Measurements from ENCODE around the gene KDM5D.

Gene KDM5D

DNA sequence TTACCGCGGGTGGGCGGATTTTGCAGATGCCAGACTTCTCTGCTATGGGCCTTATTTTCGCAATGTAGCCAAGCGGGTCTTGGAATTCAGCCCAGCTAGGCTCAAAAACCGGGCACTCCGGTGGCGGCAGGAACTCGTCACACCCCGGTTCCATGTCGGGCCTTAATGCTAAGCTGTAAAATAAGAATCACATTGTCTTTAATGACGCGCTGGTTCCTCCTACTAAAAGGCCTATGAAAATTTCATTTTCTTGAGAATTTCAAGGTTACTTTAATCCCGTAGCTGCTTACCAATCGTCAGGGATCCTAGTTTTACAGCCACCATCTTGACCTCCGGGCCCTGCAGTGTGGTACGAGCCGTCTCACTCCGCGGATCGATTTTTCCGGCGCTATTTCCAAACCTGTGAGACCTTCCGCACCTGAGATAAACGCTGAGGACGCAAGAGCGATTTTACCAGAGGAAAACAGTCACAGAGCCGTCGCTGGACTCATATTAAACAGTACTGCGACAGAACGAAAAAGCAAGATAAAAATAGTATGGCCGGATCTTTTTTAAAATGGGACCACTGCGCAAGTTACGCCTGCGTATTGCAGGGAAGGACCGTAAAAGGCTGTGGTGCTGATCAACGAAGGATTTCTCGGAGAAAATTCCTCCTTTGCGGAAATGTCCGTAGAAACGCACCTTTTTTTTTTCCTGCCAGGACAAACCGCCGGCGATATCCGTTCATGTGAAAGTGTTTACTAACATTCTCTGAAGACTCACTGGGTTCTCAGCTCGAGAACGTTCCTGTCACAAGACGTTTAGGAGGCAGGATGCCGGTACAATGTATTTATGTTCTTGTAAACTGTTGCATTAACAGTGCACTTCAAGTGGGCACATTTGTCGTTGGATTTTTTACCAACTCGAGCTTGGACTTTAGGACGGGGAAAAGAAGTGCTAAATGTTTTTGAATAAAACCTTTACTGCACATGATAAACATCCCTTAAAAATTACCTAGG lies at the start of gene KDM5D:
TSS of gene KDM5D (minus strand) at position 346 of the 998 bp plus-strand sequence. CDS start at position 154, 192 bp downstream.
- Mint-ChIP-seq H3K4me3 (no peak within 1 kb of the TSS), H3K27ac (no peak within 1 kb of the TSS), H3K36me3 (ENCODE audit: low read depth) (no peaks in the 10 kb centered on the region), H3K27me3 (ENCODE audit: low read depth, poor library complexity) (no peaks in the 10 kb centered on the region), H3K9me3 (no peaks in the 10 kb centered on the region), H3K4me1 (no peaks in the 10 kb centered on the region)
- TF ChIP-seq CTCF (IDR thresholded peaks at IDR 0.05): no peak
- no peak for DNase-seq

- Mint-ChIP-seq H3K36me3 (ENCODE audit: low read depth) (no peaks in the 10 kb centered on the region), H3K4me1 (no peaks in the 10 kb centered on the region), H3K9me3 (no peaks in the 10 kb centered on the region), H3K27me3 (ENCODE audit: low read depth, poor library complexity) (no peaks in the 10 kb centered on the region), H3K4me3 (no peak overlapping the region), H3K27ac (no peak overlapping the region)
- TF ChIP-seq CTCF (IDR thresholded peaks at IDR 0.05): no peak
- DNase-seq: no peak
These were observed 23.8 kb upstream of the KDM5D start for GRCh38 chrY:19768375-19768774.

DNA sequence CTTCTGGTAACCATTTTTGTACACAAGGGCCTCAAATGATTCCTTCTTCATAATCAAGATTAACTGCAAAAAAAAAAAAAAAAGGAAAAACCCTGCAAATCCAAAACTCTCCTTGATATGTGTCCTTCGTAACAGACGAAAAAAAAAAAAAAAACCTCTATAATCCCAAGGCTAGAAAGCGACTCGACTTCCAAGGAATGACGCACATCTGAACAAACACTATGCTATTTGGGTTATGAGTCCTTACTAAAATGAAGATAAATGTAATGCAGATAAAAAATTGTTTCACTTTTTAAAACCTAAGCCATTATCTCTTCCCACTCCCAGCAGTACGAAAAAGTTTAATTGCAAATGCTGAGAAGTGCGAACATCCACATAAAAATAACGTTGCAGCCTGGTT lies 1.2 kb downstream of the KDM5D start:
- Mint-ChIP-seq H3K36me3 (ENCODE audit: low read depth) (no peaks in the 10 kb centered on the region), H3K4me3 (no peak overlapping the region), H3K27me3 (ENCODE audit: low read depth, poor library complexity) (no peaks in the 10 kb centered on the region), H3K4me1 (no peaks in the 10 kb centered on the region), H3K9me3 (no peaks in the 10 kb centered on the region), H3K27ac (no peak overlapping the region)
- no peak for TF ChIP-seq CTCF (IDR thresholded peaks at IDR 0.05)
- no peak for DNase-seq

DNA sequence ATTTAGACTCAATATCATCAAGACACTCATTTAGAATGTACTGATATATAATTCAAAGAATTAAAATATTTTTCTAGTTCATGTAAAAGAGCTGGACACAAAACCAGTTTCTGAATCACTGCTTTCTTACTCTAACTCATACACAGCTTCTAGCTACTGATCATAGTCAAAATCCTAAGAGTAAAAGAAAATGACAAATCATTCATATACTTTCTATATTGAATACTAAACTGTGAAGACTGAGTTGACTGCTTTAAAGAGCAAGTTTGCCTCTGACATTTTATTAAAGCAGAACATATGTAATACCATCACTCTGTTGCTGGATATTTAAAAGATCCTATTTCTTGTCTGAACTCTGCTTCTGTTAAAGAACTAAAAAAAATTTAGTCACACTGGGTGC lies 2.4 kb downstream of the KDM5D start:
- no peak overlapping the region for H3K27ac Mint-ChIP-seq
- no peaks in the 10 kb centered on the region for H3K4me1 Mint-ChIP-seq
- no peak for TF ChIP-seq CTCF (IDR thresholded peaks at IDR 0.05)
- H3K27me3 Mint-ChIP-seq (ENCODE audit: low read depth, poor library complexity): no peaks in the 10 kb centered on the region
- H3K36me3 Mint-ChIP-seq (ENCODE audit: low read depth): no peaks in the 10 kb centered on the region
- no peak for DNase-seq
- H3K9me3 Mint-ChIP-seq: no peaks in the 10 kb centered on the region
- no peak overlapping the region for H3K4me3 Mint-ChIP-seq

DNA sequence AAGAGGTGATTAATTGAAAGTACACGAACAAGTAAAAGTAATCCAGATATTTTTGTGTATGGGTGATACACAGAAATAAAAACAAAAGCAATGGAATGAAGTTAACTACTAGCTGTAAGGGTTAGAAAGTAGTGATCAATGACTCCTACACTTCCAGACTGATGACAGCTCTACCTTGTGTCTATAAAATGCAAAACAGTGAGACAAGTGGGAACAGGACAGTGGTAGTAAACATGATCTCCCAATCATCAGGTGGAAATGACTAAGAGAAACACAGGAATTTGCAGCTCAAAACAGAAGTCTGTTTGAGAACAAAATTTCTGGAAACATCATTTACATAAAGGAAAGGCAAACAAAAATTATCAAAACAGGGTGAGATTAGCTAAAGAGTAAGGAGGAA lies 10.1 kb downstream of the KDM5D start:
- H3K4me3 Mint-ChIP-seq: no peak overlapping the region
- TF ChIP-seq CTCF (IDR thresholded peaks at IDR 0.05): no peak
- H3K36me3 Mint-ChIP-seq (ENCODE audit: low read depth): no peaks in the 10 kb centered on the region
- no peaks in the 10 kb centered on the region for H3K9me3 Mint-ChIP-seq
- H3K27me3 Mint-ChIP-seq (ENCODE audit: low read depth, poor library complexity): no peaks in the 10 kb centered on the region
- no peaks in the 10 kb centered on the region for H3K4me1 Mint-ChIP-seq
- DNase-seq: no peak
- H3K27ac Mint-ChIP-seq: no peak overlapping the region

- Mint-ChIP-seq H3K27ac (no peak overlapping the region), H3K27me3 (ENCODE audit: low read depth, poor library complexity) (no peaks in the 10 kb centered on the region), H3K4me3 (no peak overlapping the region), H3K9me3 (no peaks in the 10 kb centered on the region), H3K36me3 (ENCODE audit: low read depth) (no peaks in the 10 kb centered on the region), H3K4me1 (no peaks in the 10 kb centered on the region)
- TF ChIP-seq CTCF (IDR thresholded peaks at IDR 0.05): no peak
- no peak for DNase-seq
These were observed 26.6 kb downstream of the KDM5D start for GRCh38 chrY:19717950-19718349.
